Naive thymus-derived CD4-positive, alpha-beta T cell (primary cell): ENCODE results near the gene PLCXD3. TPM values are rescaled to one million over a fixed set of nuclear protein-coding genes. Genes with fewer than 3 reads are reported as not detected.

ENCODE experiments used
- ATAC-seq: fragments of 150-1000 bp; cut with Tn5 transposase; 2 replicates; pipeline ENCODE4 v1.10.0; 2021; ENCODE audit warnings: mild to moderate bottlenecking, moderate library complexity
- CTCF ChIA-PET: fragments of 350-600 bp; sonication (Branson Sonifier 250); formaldehyde crosslinking; loops from one replicate; lab custom pipeline; 2021; ENCODE audit warnings: antibody characterized with exemption; lab: Charles Lee
- POLR2A ChIA-PET: fragments of 350-600 bp; sonication (Branson Sonifier 250); formaldehyde crosslinking; loops from one replicate; lab custom pipeline; 2021; ENCODE audit warnings: antibody characterized with exemption, inconsistent platforms; lab: Charles Lee
- DNase-seq, 9 donors: peaks; one replicate each; pipeline versions ENCODE4 v3.0.0 to v3.0.0-alpha.2; 2020 to 2022; ENCODE audit warnings: mixed read lengths in 1 of 9
- H3K27ac ChIP-seq: one replicate; pipeline ENCODE4 v1.7.0; 2013; ENCODE audit warnings: mild to moderate bottlenecking, low read depth, low read length, moderate library complexity
- H3K27me3 ChIP-seq, 2 donors: one replicate each; pipeline ENCODE4 v1.7.0; 2013; ENCODE audit warnings: low read length in 2 of 2, mild to moderate bottlenecking in 2 of 2, moderate library complexity in 2 of 2; ENCODE audit not compliant: control insufficient read depth in 2 of 2, insufficient read depth in 2 of 2
- H3K36me3 ChIP-seq, 3 experiments: 1 replicate in 2 of 3; 2 replicates in 1 of 3; pipeline ENCODE4 v1.7.0; 2013; ENCODE audit warnings: low read length in 3 of 3, mild to moderate bottlenecking in 3 of 3, moderate library complexity in 1 of 3; ENCODE audit not compliant: insufficient read depth in 3 of 3, control insufficient read depth in 2 of 3
- H3K4me1 ChIP-seq, 2 donors: one replicate each; pipeline ENCODE4 v1.7.0; 2013; ENCODE audit warnings: low read length in 2 of 2, mild to moderate bottlenecking in 2 of 2, moderate library complexity in 1 of 2; ENCODE audit not compliant: control insufficient read depth in 2 of 2, insufficient read depth in 2 of 2
- H3K4me3 ChIP-seq: 2 replicates; pipeline ENCODE4 v1.7.0; 2013; ENCODE audit warnings: mild to moderate bottlenecking, low read length
- H3K9me3 ChIP-seq, 3 experiments: 1 replicate in 2 of 3; 2 replicates in 1 of 3; pipeline ENCODE4 v1.7.0; 2013; ENCODE audit warnings: low read length in 3 of 3; ENCODE audit not compliant: control insufficient read depth in 2 of 3
- H3K27ac Mint-ChIP-seq, 9 donors: one replicate each; pipeline ENCODE4 v1.8.0; 2020 to 2022; ENCODE audit warnings: mixed read lengths in 9 of 9, mild to moderate bottlenecking in 8 of 9, moderate library complexity in 5 of 9, inconsistent platforms in 2 of 9
- H3K27me3 Mint-ChIP-seq, 5 donors: one replicate each; pipeline ENCODE4 v1.8.0; 2021 to 2022; ENCODE audit warnings: mixed read lengths in 5 of 5, mild to moderate bottlenecking in 1 of 5
- H3K36me3 Mint-ChIP-seq, 5 donors: one replicate each; pipeline ENCODE4 v1.8.0; 2020 to 2022; ENCODE audit warnings: mixed read lengths in 5 of 5, mild to moderate bottlenecking in 3 of 5, inconsistent platforms in 1 of 5
- H3K4me1 Mint-ChIP-seq, 7 donors: one replicate each; pipeline ENCODE4 v1.8.0; 2020 to 2022; ENCODE audit warnings: mixed read lengths in 7 of 7, mild to moderate bottlenecking in 3 of 7, inconsistent platforms in 1 of 7
- H3K4me3 Mint-ChIP-seq, 10 donors: one replicate each; pipeline ENCODE4 v1.8.0; 2020 to 2022; ENCODE audit warnings: mild to moderate bottlenecking in 10 of 10, mixed read lengths in 10 of 10, moderate library complexity in 6 of 10, inconsistent platforms in 2 of 10
- H3K9me3 Mint-ChIP-seq, 11 donors: one replicate each; pipeline ENCODE4 v1.8.0; 2020 to 2022; ENCODE audit warnings: mixed read lengths in 11 of 11, mild to moderate bottlenecking in 4 of 11, inconsistent platforms in 1 of 11, moderate library complexity in 1 of 11
- intact Hi-C, 2 donors: fragments of 100-400 bp; cut with micrococcal nuclease; formaldehyde crosslinking; loops; one replicate each; pipeline ENCODE4 v1.15.1; 2023
- polyA plus RNA-seq, 2 donors: library from polyadenylated mRNA; unstranded; fragments of 300-500 nt; fragmentation: Illumina TruSeq; gene quantifications; one replicate each; pipeline ENCODE4 v1.2.3, GENCODE V29; 2021
- total RNA-seq, 6 experiments: library from RNA in 5 of 6; stranded (reverse) in 5 of 6; gene quantifications; 1 replicate in 5 of 6; 2 replicates in 1 of 6; pipeline ENCODE4 v1.2.3 and lab custom pipeline; 2021 to 2026

Gene PLCXD3
- total and polyA plus RNA-seq, 7 experiments from 2014 or later, result not detected

DNA sequence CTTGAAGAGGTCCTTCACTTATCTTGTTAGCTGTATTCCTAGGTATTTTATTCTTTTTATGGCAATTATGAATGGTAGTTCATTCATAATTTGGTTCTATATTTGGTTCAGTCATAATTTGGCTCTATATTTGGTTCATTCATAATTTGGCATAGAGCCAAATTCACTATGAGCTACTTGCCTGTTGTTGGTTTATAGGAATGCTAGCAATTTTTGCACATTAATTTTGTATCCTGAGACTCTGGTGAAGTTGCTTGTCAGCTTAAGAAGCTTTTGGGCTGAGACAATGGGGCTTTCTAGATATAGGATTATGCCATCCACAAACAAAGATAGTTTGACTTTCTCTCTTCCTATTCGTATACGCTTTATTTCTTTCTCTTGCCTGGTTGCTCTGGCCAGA lies 142.2 kb downstream of the PLCXD3 start:
- intact Hi-C loops, result no loop called here
- no peak overlapping the region for H3K4me3 Mint-ChIP-seq

DNA sequence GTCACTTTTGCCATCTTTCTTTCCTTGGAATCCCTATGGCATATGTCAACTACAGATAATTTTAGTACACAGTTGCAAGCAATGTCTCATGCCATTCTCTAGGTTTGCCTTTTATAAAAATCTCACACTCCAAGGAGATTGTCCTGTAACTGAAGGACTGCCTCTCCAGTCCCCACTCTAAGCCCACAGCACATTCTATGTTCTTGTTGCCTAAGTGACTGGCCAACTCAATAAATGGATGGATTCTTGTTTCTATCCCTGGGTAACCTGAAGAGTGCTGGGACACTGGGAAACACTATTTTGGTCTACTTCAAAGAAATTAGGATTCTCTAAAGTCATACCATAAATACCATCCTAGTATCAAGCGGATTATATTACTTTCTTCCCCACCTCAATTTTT lies 145.0 kb downstream of the PLCXD3 start:
- no peaks in the 10 kb centered on the region for H3K36me3 ChIP-seq
- H3K27ac Mint-ChIP-seq, result no peak overlapping the region
- H3K27me3 ChIP-seq, result no peaks in the 10 kb centered on the region
- no peak overlapping the region for H3K4me3 ChIP-seq
- no peak overlapping the region for H3K4me3 Mint-ChIP-seq
- H3K4me1 Mint-ChIP-seq, result no peaks in the 10 kb centered on the region
- no peaks in the 10 kb centered on the region for H3K36me3 Mint-ChIP-seq
- H3K4me1 ChIP-seq, result no peaks in the 10 kb centered on the region
- H3K9me3 Mint-ChIP-seq, result peaks cover 0 to 6% (median 0%) of the 10 kb centered on the region in 11 donors
- no peak for ATAC-seq
- no peak overlapping the region for H3K27ac ChIP-seq
- no peaks in the 10 kb centered on the region for H3K27me3 Mint-ChIP-seq
- H3K9me3 ChIP-seq, result no peaks in the 10 kb centered on the region
- DNase-seq, result no peak
- intact Hi-C loops, result no loop called here
- ChIA-PET CTCF (no interaction called here), POLR2A (no interaction called here)

More for the DNA sequence above, 142.2 kb downstream of the PLCXD3 start:
- no peak overlapping the region for H3K27ac ChIP-seq
- Mint-ChIP-seq H3K4me1 (no peaks in the 10 kb centered on the region), H3K9me3 (peaks cover 0 to 3% (median 0%) of the 10 kb centered on the region in 11 donors), H3K27me3 (no peaks in the 10 kb centered on the region), H3K27ac (no peak overlapping the region), H3K36me3 (no peaks in the 10 kb centered on the region)
- H3K36me3 ChIP-seq, result no peaks in the 10 kb centered on the region
- DNase-seq, result no peak
- no peaks in the 10 kb centered on the region for H3K27me3 ChIP-seq
- CTCF ChIA-PET, result no interaction called here
- ATAC-seq, result no peak
- no peaks in the 10 kb centered on the region for H3K9me3 ChIP-seq
- no peaks in the 10 kb centered on the region for H3K4me1 ChIP-seq
- POLR2A ChIA-PET, result no interaction called here
- H3K4me3 ChIP-seq, result no peak overlapping the region

GRCh38 chr5:41364346-41364745 lies 146.1 kb downstream of the PLCXD3 start:
- intact Hi-C loops, result no loop called here
- no peak for DNase-seq
- Mint-ChIP-seq H3K9me3 (peaks cover 0 to 9% (median 0%) of the 10 kb centered on the region in 11 donors), H3K4me1 (no peaks in the 10 kb centered on the region), H3K4me3 (no peak overlapping the region), H3K27me3 (no peaks in the 10 kb centered on the region), H3K27ac (no peak overlapping the region), H3K36me3 (no peaks in the 10 kb centered on the region)
- no peak for ATAC-seq
- H3K4me1 ChIP-seq, result no peaks in the 10 kb centered on the region
- H3K4me3 ChIP-seq, result no peak overlapping the region
- H3K27ac ChIP-seq, result no peak overlapping the region
- no peaks in the 10 kb centered on the region for H3K9me3 ChIP-seq
- no peaks in the 10 kb centered on the region for H3K36me3 ChIP-seq
- ChIA-PET CTCF (no interaction called here), POLR2A (no interaction called here)
- H3K27me3 ChIP-seq, result no peaks in the 10 kb centered on the region

- Mint-ChIP-seq H3K4me1 (no peaks in the 10 kb centered on the region), H3K27ac (no peak overlapping the region), H3K9me3 (peaks cover 0 to 18% (median 0%) of the 10 kb centered on the region in 11 donors), H3K27me3 (no peaks in the 10 kb centered on the region), H3K36me3 (no peaks in the 10 kb centered on the region), H3K4me3 (no peak overlapping the region)
- Histone ChIP-seq H3K9me3 (no peaks in the 10 kb centered on the region), H3K27me3 (no peaks in the 10 kb centered on the region), H3K4me3 (no peak overlapping the region), H3K36me3 (no peaks in the 10 kb centered on the region), H3K4me1 (no peaks in the 10 kb centered on the region), H3K27ac (no peak overlapping the region)
- POLR2A ChIA-PET, result interaction anchor here (0.6 kb wide), 1 partner anchor 39 kb away, joined by 3 read pairs; no protein-coding TSS in a partner anchor
- ATAC-seq (no peak), DNase-seq (no peak)
- intact Hi-C loops, result no loop called here
- CTCF ChIA-PET, result no interaction called here
Observed at GRCh38 chr5:41363343-41363986, 146.9 kb downstream of the PLCXD3 start.

DNA sequence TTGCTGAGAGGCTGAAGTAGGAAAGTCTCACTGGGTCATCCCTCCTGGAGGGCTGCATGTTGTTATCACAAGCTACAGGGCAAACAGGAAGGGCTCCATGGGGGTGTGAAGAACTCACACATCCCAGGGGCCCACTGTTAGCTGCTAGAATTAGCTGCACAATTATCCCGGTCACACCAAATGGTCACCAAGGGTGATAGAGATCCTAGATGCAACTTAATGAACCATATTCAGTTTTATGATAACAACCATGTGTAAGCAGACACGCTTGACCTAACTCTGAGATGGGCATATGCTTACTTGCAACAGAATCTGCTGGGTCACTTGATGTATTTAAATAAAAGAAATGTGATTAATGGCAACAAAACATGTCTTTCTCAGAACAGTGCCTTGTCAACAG lies 153.6 kb downstream of the PLCXD3 start:
- no peaks in the 10 kb centered on the region for H3K9me3 ChIP-seq
- no peak overlapping the region for H3K27ac ChIP-seq
- H3K36me3 Mint-ChIP-seq, result no peaks in the 10 kb centered on the region
- H3K4me1 ChIP-seq, result no peaks in the 10 kb centered on the region
- intact Hi-C loops, result no loop called here
- peaks cover 0 to 37% (median 5%) of the 10 kb centered on the region in 11 donors for H3K9me3 Mint-ChIP-seq
- no peaks in the 10 kb centered on the region for H3K27me3 ChIP-seq
- ATAC-seq (no peak), DNase-seq (no peak)
- no peaks in the 10 kb centered on the region for H3K27me3 Mint-ChIP-seq
- H3K27ac Mint-ChIP-seq, result no peak overlapping the region
- H3K4me3 Mint-ChIP-seq, result no peak overlapping the region
- ChIA-PET CTCF (no interaction called here), POLR2A (no interaction called here)
- no peak overlapping the region for H3K4me3 ChIP-seq
- no peaks in the 10 kb centered on the region for H3K36me3 ChIP-seq
- H3K4me1 Mint-ChIP-seq, result no peaks in the 10 kb centered on the region

DNA sequence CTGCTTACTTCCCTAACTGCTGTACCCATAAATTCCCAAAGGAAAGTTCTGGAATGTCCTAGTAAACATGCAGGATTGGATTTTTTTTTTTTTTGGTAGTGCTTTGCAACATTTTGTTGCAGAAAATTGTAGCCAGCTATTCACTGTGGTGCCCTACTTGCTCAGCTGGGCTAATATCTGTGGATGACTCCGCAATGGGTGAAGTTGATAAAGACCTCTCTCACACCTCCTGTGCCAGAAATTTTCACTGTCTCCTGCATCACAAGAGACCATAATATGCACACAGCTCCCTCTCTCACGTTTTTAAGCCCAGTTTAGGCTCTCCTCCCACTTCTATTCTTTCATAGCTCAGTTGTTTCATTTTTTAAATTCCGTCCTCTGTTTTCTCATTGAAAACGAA lies 160.6 kb downstream of the PLCXD3 start:
- Histone ChIP-seq H3K4me1 (no peaks in the 10 kb centered on the region), H3K9me3 (no peaks in the 10 kb centered on the region), H3K36me3 (no peaks in the 10 kb centered on the region), H3K4me3 (no peak overlapping the region), H3K27me3 (no peaks in the 10 kb centered on the region), H3K27ac (no peak overlapping the region)
- ChIA-PET POLR2A (no interaction called here), CTCF (no interaction called here)
- Mint-ChIP-seq H3K4me3 (no peak overlapping the region), H3K27ac (no peak overlapping the region), H3K9me3 (peaks cover 0 to 24% (median 4%) of the 10 kb centered on the region in 11 donors), H3K27me3 (peaks cover 0 to 5% (median 0%) of the 10 kb centered on the region in 5 donors), H3K36me3 (no peaks in the 10 kb centered on the region), H3K4me1 (no peaks in the 10 kb centered on the region)
- intact Hi-C loops, result no loop called here
- ATAC-seq (no peak), DNase-seq (no peak)

DNA sequence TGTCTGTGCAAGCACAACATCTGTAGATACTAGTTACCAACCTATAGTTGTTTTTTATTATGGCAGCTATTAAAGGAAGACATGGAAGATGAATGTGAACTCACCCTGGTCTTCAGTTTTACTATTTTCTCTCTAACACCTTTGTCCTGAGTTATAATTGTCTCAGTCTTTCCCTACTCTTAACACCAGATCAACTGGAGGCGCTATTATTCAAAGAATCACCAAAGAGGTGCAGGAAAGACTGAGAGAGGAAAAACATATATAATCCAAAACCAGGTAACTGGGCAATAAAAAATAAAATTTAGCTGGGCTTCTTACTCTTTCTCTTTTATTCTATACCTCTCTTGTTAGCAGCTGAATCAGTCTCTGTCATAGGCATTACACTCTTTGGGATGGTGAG lies 162.8 kb downstream of the PLCXD3 start:
- no peaks in the 10 kb centered on the region for H3K27me3 ChIP-seq
- H3K36me3 ChIP-seq, result no peaks in the 10 kb centered on the region
- no peak overlapping the region for H3K27ac ChIP-seq
- POLR2A ChIA-PET, result no interaction called here
- peaks cover 0 to 5% (median 0%) of the 10 kb centered on the region in 5 donors for H3K27me3 Mint-ChIP-seq
- CTCF ChIA-PET, result no interaction called here
- DNase-seq (no peak), ATAC-seq (no peak)
- no peak overlapping the region for H3K4me3 Mint-ChIP-seq
- no peaks in the 10 kb centered on the region for H3K36me3 Mint-ChIP-seq
- H3K4me1 ChIP-seq, result no peaks in the 10 kb centered on the region
- intact Hi-C loops, result no loop called here
- H3K4me3 ChIP-seq, result no peak overlapping the region
- H3K4me1 Mint-ChIP-seq, result no peaks in the 10 kb centered on the region
- peaks cover 0 to 13% (median 4%) of the 10 kb centered on the region in 11 donors for H3K9me3 Mint-ChIP-seq
- no peaks in the 10 kb centered on the region for H3K9me3 ChIP-seq
- H3K27ac Mint-ChIP-seq, result no peak overlapping the region
